ENCODE data around the gene ESPN.

ESPN gene

DNA sequence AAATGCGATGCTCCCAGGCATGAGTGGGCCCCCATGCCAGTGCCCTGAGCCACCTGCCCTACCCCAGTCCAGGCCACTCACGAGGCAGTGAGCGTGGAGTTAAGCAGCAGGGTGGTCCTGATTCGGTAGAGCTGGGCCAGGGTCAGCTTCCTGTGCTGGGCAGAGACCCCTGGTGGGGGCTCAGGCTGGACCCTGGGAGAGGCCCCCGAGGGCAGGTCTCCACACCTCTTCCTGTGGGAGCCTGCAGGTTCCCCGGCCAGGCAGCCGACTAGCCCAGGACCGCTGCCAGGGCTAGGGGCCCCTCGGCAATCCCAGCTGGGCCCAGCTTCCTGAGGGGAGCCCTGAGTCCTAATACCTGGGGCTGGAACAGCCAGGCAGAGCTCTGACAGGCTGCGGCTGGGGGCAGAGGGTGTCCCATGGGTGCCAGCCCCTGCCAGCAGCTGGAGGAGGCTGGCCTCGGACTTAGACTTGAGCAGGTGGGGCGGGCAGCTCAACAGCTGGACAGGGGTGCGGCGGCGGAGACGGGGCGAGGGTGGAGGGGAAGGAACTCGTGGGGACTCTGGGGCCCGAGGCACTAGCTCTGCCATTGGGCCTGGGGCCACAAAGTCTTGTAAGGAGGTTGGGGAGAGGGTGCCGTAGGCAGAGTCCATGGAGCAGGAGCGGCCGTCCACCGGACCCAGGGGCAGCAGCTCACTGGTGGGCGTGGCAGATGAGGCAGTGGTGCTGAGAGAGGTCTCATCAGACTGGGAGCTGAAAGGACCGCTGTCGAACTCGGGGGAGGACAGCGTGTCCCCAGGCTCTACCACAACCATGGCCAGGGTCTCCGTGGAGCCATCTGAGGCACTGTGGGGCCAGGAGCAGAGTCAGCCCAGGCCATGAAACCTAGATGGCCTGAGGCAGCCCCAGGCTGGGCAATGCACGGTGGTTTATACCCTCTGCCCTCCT is 43.4 kb downstream of the ESPN start:
- DNase-seq: no peak

- no peak for DNase-seq
Observed at GRCh38 chr1:6468729-6469461, 44.3 kb downstream of the ESPN start.

DNA sequence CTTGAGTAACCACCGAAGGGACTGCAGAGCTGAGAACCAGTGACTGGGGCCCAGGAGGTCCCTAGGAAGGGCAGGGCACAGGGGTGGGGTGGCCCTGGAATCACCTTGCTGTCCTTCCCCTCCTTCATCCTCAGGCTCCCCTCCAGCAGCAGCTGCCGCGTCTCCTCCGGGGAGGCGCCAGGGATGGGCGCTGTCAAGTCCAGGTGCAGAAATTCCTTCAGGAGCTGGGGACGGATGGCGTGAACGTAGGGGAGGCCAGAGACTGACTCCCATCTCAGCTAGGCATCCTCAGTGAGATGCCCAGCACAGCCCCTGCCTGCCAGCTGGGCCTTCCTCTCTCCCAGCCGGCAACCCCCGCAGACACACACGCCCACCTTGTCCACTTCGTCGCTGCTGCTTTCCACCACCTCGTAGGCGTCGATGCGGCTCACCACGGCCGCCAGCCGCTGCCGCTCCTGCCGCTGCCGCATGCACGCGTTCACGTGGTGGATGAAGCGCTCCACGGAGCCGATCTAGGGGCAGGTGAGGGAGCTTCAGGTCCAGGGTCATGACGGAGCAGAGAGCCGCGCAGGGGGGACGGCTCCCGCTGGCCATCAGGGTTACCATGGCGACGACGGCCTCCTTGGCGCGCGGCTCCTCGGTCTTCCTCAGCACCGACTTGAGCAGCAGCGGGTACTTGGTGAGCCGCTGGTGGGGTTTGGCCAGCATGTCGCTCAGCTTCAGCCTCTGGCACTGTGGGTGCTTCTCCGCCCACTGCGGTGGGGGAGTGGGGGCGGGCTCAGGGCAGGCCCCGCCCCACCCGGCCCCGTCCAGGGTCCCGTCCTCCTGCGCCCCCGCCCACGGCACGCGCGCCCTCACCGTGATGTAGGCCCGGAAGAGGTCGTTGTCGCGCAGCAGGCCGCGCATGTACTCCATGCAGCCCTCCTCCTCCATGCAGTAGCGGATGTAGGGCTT is 45.8 kb downstream of the ESPN start:
- DNase-seq: no peak

GRCh38 chr1:6471086-6471969 is 46.8 kb downstream of the ESPN start:
- no peak for DNase-seq

GRCh38 chr1:6471970-6472368 is 47.4 kb downstream of the ESPN start:
- no peak for DNase-seq

- DNase-seq: no peak
Observed at GRCh38 chr1:6472391-6472790, 47.8 kb downstream of the ESPN start.

DNA sequence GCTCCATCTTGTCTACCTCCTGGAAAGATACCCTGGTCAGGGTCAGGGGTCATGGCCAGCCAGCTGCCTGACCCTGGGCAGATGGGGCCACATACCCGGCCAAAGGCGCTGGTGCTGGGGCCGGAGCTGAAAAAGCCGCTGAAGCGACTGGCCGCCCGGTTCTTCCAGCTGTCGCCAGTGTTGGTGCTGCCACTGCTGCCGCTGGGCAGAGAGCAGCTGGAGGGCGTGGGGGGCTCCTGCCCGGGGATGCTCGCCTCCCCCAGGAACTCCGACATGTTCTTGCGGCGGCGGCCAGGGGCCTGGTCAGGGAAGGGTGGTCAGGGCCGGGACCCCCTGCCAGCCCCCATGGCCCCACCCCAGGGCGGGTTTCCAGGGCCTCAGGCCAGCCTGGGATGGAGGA is 48.6 kb downstream of the ESPN start:
- DNase-seq: no peak

DNA sequence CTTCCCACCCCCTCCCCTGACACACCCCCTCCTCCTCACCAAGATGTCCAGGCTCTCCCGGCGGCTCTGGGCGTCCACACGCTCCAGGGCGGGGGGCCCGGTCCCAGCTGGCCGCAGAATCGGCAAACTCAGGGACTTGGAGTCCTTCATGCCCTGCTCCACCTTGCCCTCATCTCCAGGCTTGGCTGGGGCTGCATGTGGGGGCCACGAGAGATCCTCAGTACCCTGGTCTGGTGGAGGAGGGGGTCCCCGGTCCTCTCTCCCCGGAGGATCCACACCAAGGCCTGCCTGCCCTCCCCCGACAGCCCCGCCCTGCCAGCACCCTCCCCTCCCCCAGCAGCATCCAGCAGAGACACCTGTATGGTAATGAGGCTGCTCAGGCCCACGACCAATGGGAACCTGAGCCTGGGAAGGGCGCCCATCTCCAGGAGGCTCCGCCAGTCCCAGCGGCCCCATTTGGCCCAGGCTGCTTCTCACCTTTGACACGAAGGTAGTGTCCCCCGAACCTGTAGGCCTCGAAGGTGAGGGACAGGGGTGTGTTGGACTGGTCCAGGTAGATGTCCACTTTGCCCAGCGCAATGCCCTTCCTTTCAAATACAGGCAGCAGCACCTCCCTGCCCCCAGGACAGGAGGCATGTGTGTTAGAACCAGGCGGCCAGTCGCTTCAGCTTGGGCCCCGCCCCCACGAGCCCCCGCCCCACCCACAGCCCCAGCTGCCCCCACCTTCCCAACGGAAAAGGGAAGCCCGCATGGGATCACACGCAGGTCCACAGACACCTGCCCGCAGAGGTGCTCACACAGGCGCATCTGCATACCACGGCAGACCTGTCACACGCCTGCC is 49.6 kb downstream of the ESPN start:
- no peak for DNase-seq

DNA sequence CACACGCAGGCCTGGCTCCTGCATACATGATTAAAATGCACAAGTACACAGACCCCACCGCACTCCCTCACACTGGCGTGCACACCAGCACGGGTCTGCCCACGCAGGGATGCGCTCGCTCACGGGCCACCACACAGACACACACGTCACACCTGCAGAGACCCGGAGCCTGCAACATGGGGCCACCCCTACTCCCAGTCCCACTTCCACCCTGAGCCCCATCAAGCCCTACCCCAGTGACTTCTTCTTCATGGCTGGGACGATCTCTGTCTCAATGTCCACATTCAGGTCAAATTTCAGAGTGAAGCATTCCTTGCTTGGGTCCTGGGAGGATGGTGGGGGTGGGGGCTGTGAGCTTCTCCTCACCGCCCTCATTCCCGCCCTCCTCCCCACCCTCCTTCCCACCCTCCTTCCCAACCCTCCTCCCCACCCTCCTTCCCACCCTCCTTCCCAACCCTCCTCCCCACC is 50.3 kb downstream of the ESPN start:
- no peak for DNase-seq

GRCh38 chr1:6475381-6476133 is 51.0 kb downstream of the ESPN start:
- peak in 1 of 2 donors; percentile 6 for DNase-seq

DNA sequence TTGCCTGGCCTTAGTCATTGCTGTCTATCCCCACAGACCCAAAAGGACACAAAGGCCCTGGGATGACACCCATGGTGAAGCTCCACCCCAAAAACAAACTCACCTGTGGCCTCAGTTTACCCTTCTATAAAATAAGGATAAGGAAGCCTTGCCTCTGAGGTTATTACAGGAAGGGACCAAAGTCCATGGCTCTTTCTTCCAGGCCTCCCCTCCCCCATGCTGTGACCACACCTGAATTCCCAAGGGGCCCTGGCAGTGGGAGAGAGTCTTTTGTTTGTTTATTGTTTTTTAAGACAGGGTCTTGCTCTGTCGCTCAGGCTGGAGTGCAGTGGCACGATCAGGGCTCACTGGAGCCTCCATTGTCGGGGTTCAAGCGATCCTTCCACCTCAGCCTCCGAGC is 51.9 kb downstream of the ESPN start:
- no peak for DNase-seq

GRCh38 chr1:6477039-6477820 is 52.7 kb downstream of the ESPN start:
- no peak for DNase-seq

DNA sequence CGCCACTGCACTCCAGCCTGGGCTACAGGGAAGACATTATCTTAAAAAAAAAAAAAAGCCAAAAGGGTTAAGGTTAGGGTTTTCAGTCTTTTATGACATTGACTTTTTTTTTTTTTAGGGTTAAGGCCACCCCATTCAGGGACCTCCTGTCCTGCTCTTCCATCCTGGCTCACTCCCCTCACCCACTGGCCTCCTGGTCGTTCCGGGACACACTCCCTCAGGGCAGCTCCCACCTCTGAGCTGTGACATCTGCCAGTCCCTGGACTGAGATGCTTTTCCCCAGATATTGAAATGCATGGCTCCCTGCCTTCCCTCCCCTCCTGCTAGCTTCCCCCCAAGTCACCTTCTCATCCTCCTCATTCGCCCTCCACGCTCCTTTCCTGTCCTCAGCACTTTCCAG is 57.2 kb downstream of the ESPN start:
- DNase-seq: no peak

- no peak for DNase-seq
Observed at GRCh38 chr1:6483017-6483760, 58.6 kb downstream of the ESPN start.

- no peak for DNase-seq
Observed at GRCh38 chr1:6483761-6484117, 59.2 kb downstream of the ESPN start.

DNA sequence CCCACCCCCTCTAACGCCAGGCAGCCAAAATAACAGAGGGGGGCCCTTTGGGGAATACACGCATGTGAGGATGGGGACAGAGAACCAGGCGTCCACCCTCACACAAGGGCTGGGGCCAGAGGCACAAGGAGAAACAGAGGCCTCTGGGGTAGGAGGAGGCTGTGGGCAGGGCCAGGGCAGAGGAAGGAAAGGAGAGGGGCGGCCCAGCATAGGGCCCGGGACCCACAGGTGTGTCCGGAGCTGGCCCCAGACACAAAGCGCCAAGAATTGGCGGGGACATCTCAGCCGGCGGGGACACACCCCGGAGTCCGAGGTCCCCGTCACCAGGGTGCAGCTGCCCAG is 60.2 kb downstream of the ESPN start:
- DNase-seq: no peak

DNA sequence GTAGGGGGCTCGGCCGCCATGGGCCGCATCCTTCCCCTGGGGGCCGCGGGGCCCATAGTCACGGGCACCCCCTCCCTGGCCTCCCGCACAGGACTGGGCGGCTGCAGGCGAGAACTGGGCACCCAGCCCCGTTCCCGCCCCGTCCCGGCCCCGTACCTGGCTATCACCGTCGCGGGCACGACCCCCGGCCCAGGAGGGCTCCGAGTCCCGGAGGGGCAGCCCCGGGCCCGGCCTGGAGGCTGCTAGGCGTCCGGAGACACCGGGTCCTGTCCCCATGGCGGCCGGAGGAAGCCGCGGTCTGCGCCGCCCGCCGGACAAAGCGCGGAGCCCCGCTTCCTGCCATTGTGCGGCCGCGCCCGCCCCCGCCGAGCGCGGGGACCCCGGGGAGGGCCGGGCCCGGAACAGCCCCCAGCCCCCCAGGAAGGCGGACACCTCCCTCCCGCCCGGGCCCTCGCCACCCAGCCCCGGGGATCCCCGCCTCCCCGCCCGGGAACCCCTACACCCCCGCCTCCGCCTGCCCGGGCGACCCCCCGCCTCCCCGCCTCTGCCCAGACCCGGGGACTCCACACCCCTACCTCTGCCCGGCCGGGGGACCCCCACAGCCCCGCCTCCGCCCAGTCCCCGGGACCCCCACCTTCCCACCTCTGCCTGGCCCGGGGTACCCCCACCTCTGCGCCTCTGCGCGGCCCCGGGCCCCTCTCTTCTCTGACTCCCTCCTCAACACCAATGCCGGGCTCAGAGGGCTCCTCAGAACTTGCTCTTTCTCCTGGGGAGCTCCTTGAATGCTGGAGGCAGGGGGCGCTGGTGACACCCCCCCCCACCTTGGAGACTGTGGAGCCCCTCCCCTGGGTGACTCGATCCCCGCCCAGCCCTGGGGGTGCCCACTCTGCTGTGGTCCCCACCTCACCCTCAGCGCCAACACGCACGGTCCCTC is 60.9 kb downstream of the ESPN start:
- no peak for DNase-seq
